ENCODE measurements around the gene IL6ST.
"Not testable (repeated sequence)": the region's sequence is repeated elsewhere in the genome, so short reads cannot be mapped to it uniquely, and the experiment has no call there.

IL6ST gene

DNA sequence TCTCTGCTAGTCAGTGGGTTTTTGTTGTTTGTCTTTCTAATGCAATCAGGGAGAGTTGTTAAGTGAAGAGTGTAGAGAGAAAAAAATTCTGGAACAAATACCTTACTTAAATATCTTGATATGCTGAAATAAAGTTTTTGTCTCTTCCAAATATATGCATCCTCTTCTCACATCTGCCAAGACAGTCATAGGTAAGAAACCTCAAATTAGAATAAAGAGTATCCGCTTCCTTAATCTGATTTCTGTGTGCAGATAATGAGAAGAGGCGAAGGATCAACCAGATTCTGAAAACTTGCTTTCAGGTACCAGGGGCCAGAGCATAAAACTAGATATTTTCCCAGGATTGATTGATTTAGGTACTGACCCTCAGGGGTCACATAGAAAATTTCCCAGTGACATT lies 11.3 kb upstream of the IL6ST start:
- in situ Hi-C loops (cut with MboI; ENCODE audit: low sequenced_read_pairs): no loop called here

DNA sequence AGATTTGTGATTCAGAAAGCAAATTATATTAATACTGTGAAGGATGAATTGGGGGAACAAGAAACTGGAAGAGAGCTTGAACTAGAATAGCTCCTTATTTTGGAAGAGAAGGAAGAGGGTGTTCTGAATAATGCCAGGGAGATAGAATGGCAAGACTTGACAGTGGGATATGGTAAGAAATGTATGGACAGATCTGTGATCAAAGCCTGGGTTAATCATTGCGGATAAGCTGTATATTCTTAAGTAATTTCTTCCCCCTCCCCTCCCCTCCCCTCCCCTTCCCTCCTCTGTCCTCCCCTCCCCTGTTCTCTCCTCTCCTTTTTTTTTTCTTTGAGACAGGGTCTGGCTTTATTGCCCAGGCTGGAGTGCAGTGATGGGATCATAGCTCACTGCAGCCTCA lies 10.1 kb upstream of the IL6ST start:
- in situ Hi-C loops (cut with MboI; ENCODE audit: low sequenced_read_pairs): no loop called here

GRCh38 chr5:56003679-56004078 lies 8.9 kb upstream of the IL6ST start:
- in situ Hi-C loops (cut with MboI; ENCODE audit: low sequenced_read_pairs): no loop called here

GRCh38 chr5:56003179-56003578 lies 8.4 kb upstream of the IL6ST start:
- in situ Hi-C loops (cut with MboI; ENCODE audit: low sequenced_read_pairs): no loop called here

- in situ Hi-C loops (cut with MboI; ENCODE audit: low sequenced_read_pairs): no loop called here
Observed at GRCh38 chr5:56002303-56002702, 7.5 kb upstream of the IL6ST start.

GRCh38 chr5:56000221-56000620 lies 5.5 kb upstream of the IL6ST start:
- in situ Hi-C loops (cut with MboI; ENCODE audit: low sequenced_read_pairs): not testable (repeated sequence)

DNA sequence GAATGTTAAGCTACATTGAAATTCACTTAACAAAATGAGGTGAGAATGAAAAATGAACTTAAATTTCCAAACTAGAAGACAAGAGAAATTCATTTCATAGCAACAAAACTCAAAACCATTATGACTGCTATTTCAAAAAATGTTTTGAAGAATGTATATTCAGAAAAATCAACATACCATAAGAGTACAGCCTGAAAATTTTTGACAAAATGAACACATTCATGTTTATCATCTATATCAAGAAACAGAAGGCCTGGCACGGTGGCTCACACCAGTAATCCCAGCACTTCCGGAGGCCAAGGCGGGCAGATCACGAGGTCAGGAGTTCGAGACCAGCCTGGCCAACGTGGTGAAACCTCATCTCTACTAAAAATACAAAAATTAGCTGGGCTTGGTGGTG lies 4.2 kb upstream of the IL6ST start:
- in situ Hi-C loops (cut with MboI; ENCODE audit: low sequenced_read_pairs): loop anchor here (25.0 kb wide), 1 partner anchor 188 kb away; no protein-coding TSS in a partner anchor

- in situ Hi-C loops (cut with MboI; ENCODE audit: low sequenced_read_pairs): loop anchor here (25.0 kb wide), 1 partner anchor 189 kb away; no protein-coding TSS in a partner anchor
Observed at GRCh38 chr5:55997742-55998351, 3.1 kb upstream of the IL6ST start.

- in situ Hi-C loops (cut with MboI; ENCODE audit: low sequenced_read_pairs): loop anchor here (25.0 kb wide), 1 partner anchor 192 kb away; no protein-coding TSS in a partner anchor
Observed at GRCh38 chr5:55994998-55995914, 493 bp upstream of the IL6ST start.

DNA sequence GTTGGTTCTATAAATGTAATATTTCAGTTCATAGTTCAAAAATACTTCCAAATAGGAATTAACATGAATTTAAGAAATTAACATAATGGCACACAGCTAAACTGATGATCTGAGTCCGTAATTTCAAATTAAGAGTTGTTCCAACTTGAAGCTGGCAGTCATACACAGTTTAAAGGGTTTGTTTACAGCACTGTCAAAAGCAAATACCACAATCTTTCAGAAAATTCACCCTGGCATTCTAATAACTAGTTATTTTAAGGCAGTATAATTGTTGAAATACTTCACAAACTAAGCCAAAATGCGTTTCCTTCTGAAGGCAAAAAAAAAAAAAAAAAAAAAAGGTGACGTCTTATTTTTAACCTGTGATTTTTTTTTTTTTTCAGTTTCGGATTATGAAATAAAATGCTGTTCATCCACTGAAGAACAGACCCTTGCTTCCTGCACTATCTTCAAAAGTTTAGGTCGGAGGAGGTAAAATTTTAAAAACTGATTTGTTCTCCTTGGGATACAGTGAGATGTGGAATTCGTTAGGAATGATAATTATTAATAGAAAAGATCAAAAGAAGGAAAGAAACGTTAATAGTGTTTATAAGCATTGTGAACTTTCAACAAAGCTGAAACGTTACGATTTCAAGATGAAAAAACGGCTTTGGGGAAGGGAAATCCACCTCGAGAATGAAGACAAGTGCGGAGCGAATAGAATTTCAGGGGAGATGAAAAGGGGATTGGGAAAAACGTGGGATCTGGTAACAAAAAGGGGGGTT lies 850 bp downstream of the IL6ST start:
- in situ Hi-C loops (cut with MboI; ENCODE audit: low sequenced_read_pairs): loop anchor here (25.0 kb wide), 1 partner anchor 193 kb away; no protein-coding TSS in a partner anchor

GRCh38 chr5:55993013-55993412 lies 1.8 kb downstream of the IL6ST start:
- in situ Hi-C loops (cut with MboI; ENCODE audit: low sequenced_read_pairs): loop anchor here (25.0 kb wide), 1 partner anchor 194 kb away; no protein-coding TSS in a partner anchor

DNA sequence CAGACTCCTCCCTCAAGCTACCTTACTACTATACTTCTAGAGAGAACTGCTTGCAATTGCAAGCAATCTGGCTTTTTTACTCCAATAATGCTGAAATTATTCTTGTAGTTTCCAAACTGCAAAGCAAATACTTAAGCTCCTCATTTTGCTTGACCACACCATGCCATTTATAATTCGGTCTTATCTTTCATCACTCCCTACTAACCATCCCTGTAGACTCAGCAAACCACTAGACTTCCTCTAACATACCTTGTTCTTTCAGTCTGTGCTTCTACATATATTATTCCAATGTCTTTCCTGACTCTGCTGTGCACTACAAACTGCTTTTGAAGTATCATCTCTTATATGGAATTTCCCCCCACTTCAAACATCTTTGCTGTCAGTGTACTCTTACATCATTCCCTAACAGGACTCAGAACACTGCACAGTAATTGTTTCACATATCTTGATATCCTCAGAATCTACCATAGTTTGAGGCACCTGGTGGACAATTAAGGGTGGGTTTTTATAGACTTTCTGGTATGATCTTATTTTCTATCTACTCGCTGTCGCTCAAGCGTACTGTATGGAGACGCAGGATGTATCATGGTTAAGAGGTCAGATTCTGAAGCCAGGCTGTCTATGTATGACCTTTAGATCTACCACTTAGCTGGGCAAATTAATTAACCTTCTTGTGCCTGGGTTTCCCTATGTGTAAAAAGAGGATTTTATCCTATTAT lies 2.8 kb downstream of the IL6ST start:
- in situ Hi-C loops (cut with MboI; ENCODE audit: low sequenced_read_pairs): loop anchor here (25.0 kb wide), 1 partner anchor 195 kb away; no protein-coding TSS in a partner anchor

DNA sequence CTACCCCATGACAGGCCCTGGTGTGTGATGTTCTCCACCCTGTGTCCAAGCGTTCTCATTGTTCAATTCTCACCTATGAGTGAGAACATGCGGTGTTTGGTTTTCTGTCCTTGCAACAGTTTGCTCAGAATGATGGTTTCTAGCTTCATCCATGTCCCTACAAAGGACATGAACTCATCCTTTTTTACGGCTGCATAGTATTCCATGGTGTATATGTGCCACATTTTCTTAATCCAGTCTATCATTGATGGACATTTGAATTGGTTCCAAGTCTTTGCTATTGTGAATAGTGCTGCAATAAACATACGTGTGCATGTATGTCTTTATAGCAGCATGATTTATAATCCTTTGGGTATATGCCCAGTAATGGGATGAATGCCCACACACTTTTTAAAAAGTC lies 3.9 kb downstream of the IL6ST start:
- in situ Hi-C loops (cut with MboI; ENCODE audit: low sequenced_read_pairs): loop anchor here (25.0 kb wide), 1 partner anchor 196 kb away; no protein-coding TSS in a partner anchor

GRCh38 chr5:55989860-55990259 lies 4.9 kb downstream of the IL6ST start:
- in situ Hi-C loops (cut with MboI; ENCODE audit: low sequenced_read_pairs): loop anchor here (25.0 kb wide), 1 partner anchor 197 kb away; no protein-coding TSS in a partner anchor

DNA sequence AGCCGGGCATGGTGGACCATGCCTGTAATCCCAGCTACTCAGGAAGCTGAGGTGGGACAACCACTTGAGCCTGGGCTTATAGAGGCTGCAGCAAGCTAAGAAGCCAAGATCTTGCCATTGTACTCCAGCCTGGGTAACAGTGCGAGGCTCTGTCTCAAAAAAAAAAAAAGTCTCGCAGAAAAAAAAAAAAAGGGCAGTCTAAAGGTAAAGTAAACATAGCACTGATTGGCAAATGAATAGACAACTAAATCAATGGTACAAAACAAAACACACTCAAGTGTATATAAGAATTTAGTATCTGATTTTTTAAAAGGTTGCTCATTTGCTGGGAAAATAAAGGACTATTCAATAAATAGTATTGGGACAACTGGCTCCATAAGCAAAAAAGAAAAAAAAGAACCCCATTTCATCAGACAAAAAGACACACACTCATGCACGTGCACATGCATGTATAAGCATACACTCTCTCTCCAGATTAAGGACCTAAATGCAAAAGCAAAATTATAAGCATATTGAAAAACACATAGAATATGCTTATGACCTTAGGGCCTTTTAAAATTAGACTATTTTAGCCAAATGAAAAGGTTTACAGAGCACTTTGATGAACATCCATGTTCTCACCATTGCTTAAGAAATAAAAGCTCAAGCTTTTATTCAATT lies 5.7 kb downstream of the IL6ST start:
- in situ Hi-C loops (cut with MboI; ENCODE audit: low sequenced_read_pairs): loop anchor here (25.0 kb wide), 1 partner anchor 198 kb away; no protein-coding TSS in a partner anchor

DNA sequence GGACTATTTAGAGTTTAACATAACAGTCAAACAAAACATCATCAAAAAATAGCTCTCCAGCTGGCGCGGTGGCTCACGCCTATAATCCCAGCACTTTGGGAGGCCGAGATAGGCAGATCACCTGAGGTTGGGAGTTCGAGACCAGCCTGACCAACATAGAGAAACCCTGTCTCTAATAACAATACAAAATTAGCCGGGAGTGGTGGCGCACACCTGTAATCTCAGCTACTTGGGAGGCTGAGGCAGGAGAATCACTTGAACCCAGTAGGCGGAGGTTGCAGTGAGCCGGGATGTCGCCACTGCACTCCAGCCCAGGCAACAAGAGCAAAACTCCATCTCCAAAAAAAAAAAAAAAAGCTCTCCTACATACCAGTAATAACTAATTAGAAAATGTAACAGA lies 6.3 kb downstream of the IL6ST start:
- in situ Hi-C loops (cut with MboI; ENCODE audit: low sequenced_read_pairs): loop anchor here (25.0 kb wide), 1 partner anchor 199 kb away; no protein-coding TSS in a partner anchor

DNA sequence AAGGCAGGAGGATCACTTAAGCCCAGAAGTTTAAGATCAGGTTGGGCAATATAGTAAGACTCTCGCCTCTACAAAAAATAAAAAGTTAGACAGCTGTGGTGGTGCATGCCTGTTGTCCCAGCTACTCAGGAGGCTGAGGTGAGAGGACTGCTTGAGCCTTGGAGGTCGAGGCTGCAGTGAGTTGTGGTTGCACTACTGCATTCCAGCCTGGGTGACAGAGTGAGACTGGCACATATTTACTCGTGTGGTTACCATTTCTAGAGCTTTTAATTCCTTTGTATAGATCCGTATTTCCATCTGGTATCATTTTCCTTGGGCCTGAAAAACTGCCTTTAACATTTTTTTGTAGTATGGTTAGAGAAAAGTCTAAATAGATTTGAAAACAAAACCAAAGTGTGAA lies 7.8 kb downstream of the IL6ST start:
- in situ Hi-C loops (cut with MboI; ENCODE audit: low sequenced_read_pairs): loop anchor here (25.0 kb wide), 1 partner anchor 200 kb away; no protein-coding TSS in a partner anchor

DNA sequence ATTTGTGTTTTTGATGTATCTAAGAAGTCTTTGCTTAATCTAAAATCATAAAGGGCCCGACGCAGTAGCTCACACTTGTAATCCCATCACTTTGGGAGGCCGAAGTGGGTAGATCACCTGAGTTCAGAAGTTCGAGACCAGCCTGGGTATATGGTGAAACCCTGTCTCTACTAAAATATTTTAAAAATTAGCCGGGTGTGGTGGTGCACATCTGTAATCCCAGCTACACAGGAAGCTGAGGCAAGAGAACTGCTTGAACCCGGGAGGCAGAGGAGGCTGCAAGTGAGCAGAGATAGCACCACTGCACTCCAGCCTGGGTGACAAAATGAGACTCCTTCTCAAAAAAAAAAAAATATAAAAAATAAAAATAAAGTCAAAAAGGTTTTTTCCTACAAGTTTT lies 9.6 kb downstream of the IL6ST start:
- in situ Hi-C loops (cut with MboI; ENCODE audit: low sequenced_read_pairs): loop anchor here (25.0 kb wide), 1 partner anchor 202 kb away; no protein-coding TSS in a partner anchor

- in situ Hi-C loops (cut with MboI; ENCODE audit: low sequenced_read_pairs): loop anchor here (25.0 kb wide), 1 partner anchor 203 kb away; no protein-coding TSS in a partner anchor
Observed at GRCh38 chr5:55983986-55984385, 10.8 kb downstream of the IL6ST start.

Measured in HL-60/S4 (cell line).